IMR-90 (cell line): Measurements from ENCODE around the gene PLA2G4E. TPM values are rescaled to one million over a fixed set of nuclear protein-coding genes. Genes with fewer than 3 reads are reported as not detected.
A peak's percentile ranks its signal among the peaks of the same experiment; 100 is the strongest.

Experiments used
- ATAC-seq: fragments of 200-7000 bp; cut with Tn5 transposase; 2 replicates; pipeline ENCODE4 v1.9.1; 2020; ENCODE audit warnings: low read depth, mild to moderate bottlenecking, moderate library complexity
- BruUV-seq: library from RNA; stranded (reverse); fragments of 400-500 nt; replicated peaks from 2 replicates; lab custom pipeline; 2021; lab: Mats Ljungman, UMichigan
- CTCF ChIA-PET: fragments of 300-600 bp; formaldehyde crosslinking; extraction: SDS; loops from one replicate; lab custom pipeline; 2021; ENCODE audit warnings: antibody characterized with exemption; lab: Yijun Ruan, JAX
- POLR2A ChIA-PET: fragments of 300-600 bp; sonication (Branson Sonifier 250); formaldehyde crosslinking; loops from one replicate; lab custom pipeline; 2022; ENCODE audit warnings: antibody characterized with exemption; ENCODE audit not compliant: unreplicated experiment; lab: Charles Lee
- DNase-seq: peaks from one replicate; pipeline ENCODE4 v3.0.0; 2013
- H2AFZ ChIP-seq: replicated peaks from 2 replicates; pipeline ENCODE3; 2013; ENCODE audit warnings: low read length, mild to moderate bottlenecking; ENCODE audit not compliant: poor library complexity
- H2AK5ac ChIP-seq: 2 replicates; pipeline ENCODE4 v1.6.1; 2013; ENCODE audit warnings: low read depth, low read length, inconsistent platforms
- H2AK9ac ChIP-seq: replicated peaks from 2 replicates; pipeline ENCODE3; 2013; ENCODE audit warnings: mild to moderate bottlenecking, low read depth, low read length, moderate library complexity; ENCODE audit not compliant: poor library complexity
- H2BK120ac ChIP-seq: 2 replicates; pipeline ENCODE4 v1.6.1; 2013; ENCODE audit warnings: low read depth, low read length, inconsistent platforms
- H2BK15ac ChIP-seq: 3 replicates; pipeline ENCODE4 v1.6.1; 2013; ENCODE audit warnings: low read depth, low read length, inconsistent platforms
- H2BK20ac ChIP-seq: 2 replicates; pipeline ENCODE4 v1.6.1; 2013; ENCODE audit warnings: low read depth, mild to moderate bottlenecking, inconsistent platforms, low read length, moderate library complexity
- H2BK5ac ChIP-seq: 2 replicates; pipeline ENCODE4 v1.6.1; 2013; ENCODE audit warnings: mild to moderate bottlenecking, low read depth, low read length, inconsistent platforms; ENCODE audit not compliant: poor library complexity, severe bottlenecking
- H3K14ac ChIP-seq: replicated peaks from 2 replicates; pipeline ENCODE4 v1.6.1; 2013; ENCODE audit warnings: low read depth, low read length, inconsistent platforms
- H3K18ac ChIP-seq: 2 replicates; pipeline ENCODE4 v1.6.1; 2013; ENCODE audit warnings: low read depth, low read length, control low read depth
- H3K23ac ChIP-seq: 2 replicates; pipeline ENCODE4 v1.6.1; 2013; ENCODE audit warnings: low read depth, low read length, inconsistent platforms
- H3K27ac ChIP-seq: 2 replicates; pipeline ENCODE4 v1.5.1; 2013; ENCODE audit warnings: mild to moderate bottlenecking, control low read depth, low read length; ENCODE audit not compliant: insufficient read depth
- H3K27me3 ChIP-seq: 2 replicates; pipeline ENCODE4 v1.6.1; 2013; ENCODE audit warnings: low read length; ENCODE audit not compliant: control insufficient read depth, insufficient read depth
- H3K36me3 ChIP-seq: 2 replicates; pipeline ENCODE4 v1.6.1; 2013; ENCODE audit warnings: low read length, mixed read lengths; ENCODE audit not compliant: control insufficient read depth, insufficient read depth
- H3K4ac ChIP-seq: 2 replicates; pipeline ENCODE4 v1.6.1; 2013; ENCODE audit warnings: low read depth, low read length, inconsistent platforms
- H3K4me1 ChIP-seq: 2 replicates; pipeline ENCODE4 v1.6.1; 2013; ENCODE audit warnings: low read length, mixed read lengths; ENCODE audit not compliant: control insufficient read depth, insufficient read depth
- H3K4me2 ChIP-seq: 2 replicates; pipeline ENCODE4 v1.6.1; 2013; ENCODE audit warnings: low read depth, mild to moderate bottlenecking, control low read depth, low read length, moderate library complexity
- H3K4me3 ChIP-seq: 2 replicates; pipeline ENCODE4 v1.5.1; 2013; ENCODE audit warnings: low read depth, mild to moderate bottlenecking, control low read depth, low read length, moderate library complexity; ENCODE audit not compliant: insufficient read depth
- H3K56ac ChIP-seq: 2 replicates; pipeline ENCODE4 v1.6.1; 2013; ENCODE audit warnings: low read length, inconsistent platforms; ENCODE audit not compliant: insufficient read depth; ENCODE audit errors: extremely low read depth
- H3K79me1 ChIP-seq, 2 experiments: 2 replicates each; pipeline ENCODE4 v1.6.1; 2013; ENCODE audit warnings: low read length in 2 of 2, inconsistent platforms in 1 of 2, low read depth in 1 of 2
- H3K9ac ChIP-seq: 2 replicates; pipeline ENCODE4 v1.6.1; 2013; ENCODE audit warnings: low read depth, low read length, control low read depth
- H3K9me1 ChIP-seq: 2 replicates; pipeline ENCODE4 v1.6.1; 2013; ENCODE audit warnings: low read length, inconsistent platforms; ENCODE audit not compliant: insufficient read depth
- H3K9me3 ChIP-seq: 2 replicates; pipeline ENCODE4 v1.6.1; 2013; ENCODE audit warnings: low read length; ENCODE audit not compliant: control insufficient read depth, insufficient read depth
- H4K20me1 ChIP-seq: 2 replicates; pipeline ENCODE4 v1.6.1; 2013; ENCODE audit warnings: low read length, inconsistent platforms; ENCODE audit not compliant: insufficient read depth
- H4K5ac ChIP-seq: 2 replicates; pipeline ENCODE4 v1.6.1; 2013; ENCODE audit warnings: mild to moderate bottlenecking, low read depth, low read length, control low read depth
- H4K8ac ChIP-seq, 2 experiments: 2 replicates each; pipeline ENCODE4 v1.6.1; 2013; ENCODE audit warnings: low read depth in 2 of 2, low read length in 2 of 2, control low read depth in 1 of 2, inconsistent platforms in 1 of 2
- H4K91ac ChIP-seq: 2 replicates; pipeline ENCODE4 v1.6.1; 2013; ENCODE audit warnings: low read depth, low read length, inconsistent platforms; ENCODE audit not compliant: insufficient read depth
- BHLHE40 ChIP-seq: fragments of 150-350 bp; IDR thresholded peaks from 2 replicates; pipeline ENCODE4 v1.6.1; 2016; ENCODE audit warnings: mild to moderate bottlenecking, low read depth, low read length
- FOS ChIP-seq: fragments of 150-350 bp; IDR thresholded peaks from 2 replicates; pipeline ENCODE4 v1.6.1; 2016; ENCODE audit warnings: low read depth, low read length
- RCOR1 ChIP-seq: IDR thresholded peaks from 2 replicates; pipeline ENCODE4 v1.6.1; 2012; ENCODE audit warnings: mild to moderate bottlenecking, low read length, improper control_type of control experiment; ENCODE audit not compliant: insufficient replicate concordance
- SMC3 ChIP-seq: fragments of 150-350 bp; IDR thresholded peaks from 2 replicates; pipeline ENCODE4 v1.6.1; 2016; ENCODE audit warnings: low read depth, mild to moderate bottlenecking, antibody characterized with exemption, low read length, moderate library complexity
- WGBS, 2 experiments: methylation state at CpG; one replicate each; pipeline versions ENCODE4 v1.1.5 to v1.1.7; 2013; ENCODE audit warnings: missing lambda C conversion rate in 2 of 2; ENCODE audit not compliant: insufficient read length in 1 of 2; ENCODE audit errors: extremely low coverage in 2 of 2; 5-methylcytosine and 5-hydroxymethylcytosine counted together
- dilution Hi-C: fragments of 300-500 bp; cut with HindIII; formaldehyde crosslinking; loops from one replicate; pipeline ENCODE4 v1.14.3; 2018; ENCODE audit warnings: low sequenced_read_pairs; ENCODE audit not compliant: unreplicated experiment
- in situ Hi-C: fragments of 300-500 bp; cut with MboI; formaldehyde crosslinking; loops from 3 replicates; pipeline ENCODE4 v1.14.3; 2019; ENCODE audit warnings: low sequenced_read_pairs, inconsistent platforms, mixed read lengths
- intact Hi-C: fragments of 100-400 bp; cut with micrococcal nuclease; formaldehyde crosslinking; loops from 2 replicates; pipeline ENCODE4 v1.10.0; 2022
- polyA plus RNA-seq, 3 experiments: library from polyadenylated mRNA; depleted of rRNA; stranded (reverse); fragments of >200 nt; gene quantifications; 2 replicates each; pipeline ENCODE4 v1.2.3, GENCODE V29; 2012; ENCODE audit warnings: low replicate concordance in 1 of 3
- total RNA-seq: library from RNA; depleted of rRNA; stranded (reverse); fragments of >200 nt; gene quantifications from 2 replicates; pipeline ENCODE4 v1.2.3, GENCODE V29; 2012

PLA2G4E gene
- total and polyA plus RNA-seq, 2 of the 4 experiments (the other 2 are of a cell fraction), result not detected

DNA sequence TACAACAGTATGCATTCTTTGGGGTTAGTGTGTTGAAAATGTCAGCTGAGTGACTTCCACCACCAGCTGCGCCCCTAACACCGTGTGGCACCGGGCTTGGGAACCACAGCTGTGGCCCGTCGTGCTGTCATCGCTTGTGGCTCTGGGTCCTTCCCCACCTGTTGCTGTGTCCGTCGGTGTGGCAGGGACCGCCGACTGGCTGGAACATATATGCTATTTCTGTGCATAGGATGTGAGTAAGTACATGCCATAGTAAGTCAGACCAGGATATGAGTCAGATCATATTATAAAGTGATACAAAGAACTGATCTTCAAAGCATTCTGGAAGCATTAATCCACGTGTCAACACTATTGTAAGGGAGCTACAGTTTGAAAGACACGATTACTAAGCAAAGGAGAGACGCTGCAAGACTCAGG is 80.4 kb downstream of the PLA2G4E start:
- H4K5ac ChIP-seq, result peak overlapping the region; percentile 56; the same call in 1 of the 2 replicates
- no TSS peak for BruUV-seq
- dilution Hi-C loops, result no loop called here
- no peaks in the 10 kb centered on the region for H3K27me3 ChIP-seq
- DNase-seq, result peak; percentile 87
- H3K4ac ChIP-seq, result peak overlapping the region; percentile 75
- peaks cover 48 to 84% of the 10 kb centered on the region in 2 experiments for H3K79me1 ChIP-seq
- POLR2A ChIA-PET, result interaction anchor here (0.6 kb wide), 1 partner anchor 12 kb away, joined by 4 read pairs; no protein-coding TSS in a partner anchor
- peak overlapping the region; percentile 68 for H2BK5ac ChIP-seq
- H3K4me3 ChIP-seq, result no peak overlapping the region
- H3K4me2 ChIP-seq, result peak overlapping the region; percentile 6; the same call in 1 of the 2 replicates
- H3K9me3 ChIP-seq, result no peaks in the 10 kb centered on the region
- H2BK120ac ChIP-seq, result peak overlapping the region; percentile 81
- peak overlapping the region; percentile 69 to 71 for H4K8ac ChIP-seq
- H3K27ac ChIP-seq, result peak overlapping the region; percentile 34; the same call in 1 of the 2 replicates
- CTCF ChIA-PET, result interaction anchor here (1.3 kb wide), 1 partner anchor 10 kb away, joined by 3 read pairs; no protein-coding TSS in a partner anchor
- in situ Hi-C loops, result no loop called here
- H2BK15ac ChIP-seq, result peak overlapping the region; percentile 88; the same call in 2 of the 3 replicates
- peak overlapping the region; percentile 57; the same call in 1 of the 2 replicates for H3K23ac ChIP-seq
- peak overlapping the region; percentile 80 for H2AK5ac ChIP-seq
- peak overlapping the region; percentile 93 for H2BK20ac ChIP-seq
- H3K36me3 ChIP-seq, result peaks cover 1% of the 10 kb centered on the region; the same call in 1 of the 2 replicates
- peak overlapping the region; percentile 71 for H4K91ac ChIP-seq
- TF ChIP-seq FOS, result peak; percentile 28; the same call in 1 of the 2 replicates
- no peak for TF ChIP-seq SMC3
- TF ChIP-seq BHLHE40, result peak; percentile 60
- no peak for TF ChIP-seq RCOR1
- H3K18ac ChIP-seq, result peak overlapping the region; percentile 65; the same call in 1 of the 2 replicates
- WGBS, 2 experiments, result 0% methylated on average over 1 of the region's 13 CpGs; no CpG with 5 or more reads in 1 of the 2 experiments
- peaks cover 45% of the 10 kb centered on the region for H3K9me1 ChIP-seq
- H3K4me1 ChIP-seq, result peaks cover 39% of the 10 kb centered on the region
- intact Hi-C loops, result no loop called here
- no peaks in the 10 kb centered on the region for H4K20me1 ChIP-seq
- H3K14ac ChIP-seq, result peak overlapping the region; percentile 50; the same call in 1 of the 2 replicates
- H2AFZ ChIP-seq, result peak overlapping the region; percentile 79
- ATAC-seq, result peak; percentile 19
- H3K9ac ChIP-seq, result no peak overlapping the region
- H2AK9ac ChIP-seq, result peak overlapping the region; percentile 8
- peak overlapping the region; percentile 18; the same call in 1 of the 2 replicates for H3K56ac ChIP-seq
